ENCODE data around the gene FPR3. TPM values are rescaled to one million over a fixed set of nuclear protein-coding genes. Genes with fewer than 3 reads are reported as not detected.
A peak's percentile ranks its signal among the peaks of the same experiment; 100 is the strongest.

The FPR3 gene
- total RNA-seq, 1 experiment from 2014 or later = not detected

DNA sequence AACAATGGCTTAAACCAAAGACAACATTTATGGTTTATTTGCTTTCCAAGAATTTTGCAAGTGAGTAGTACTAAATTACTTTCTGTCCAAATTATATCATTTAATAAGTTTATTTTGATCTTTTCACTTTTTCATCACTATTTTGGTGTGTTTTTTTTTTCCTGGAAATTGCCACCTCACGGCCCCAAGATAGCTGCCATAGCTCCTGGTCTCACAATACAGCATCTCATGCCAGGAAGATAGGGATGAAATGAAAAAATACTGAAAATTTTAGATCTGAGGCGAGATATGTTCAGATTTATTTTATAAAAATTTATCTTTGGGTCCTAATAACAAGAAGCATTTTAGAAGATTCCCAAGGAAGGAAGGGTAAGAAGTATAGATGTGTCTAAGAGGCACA is 6.9 kb upstream of the FPR3 start:
- Histone ChIP-seq H2AFZ (no peak overlapping the region), H3K27ac (no peak overlapping the region), H3K36me3 (ENCODE audit: low read depth) (no peaks in the 10 kb centered on the region), H3K79me2 (ENCODE audit: low read depth) (no peaks in the 10 kb centered on the region), H3K4me2 (no peak overlapping the region), H3K27me3 (ENCODE audit: insufficient read depth, low read depth) (peaks cover 21% of the 10 kb centered on the region), H3K4me1 (replicated peaks; ENCODE audit: insufficient read depth) (no peaks in the 10 kb centered on the region), H3F3A (ENCODE audit: insufficient read depth, low read depth) (no peaks in the 10 kb centered on the region), H3K4me3 (no peak overlapping the region), H3K9me3 (ENCODE audit: insufficient read depth, low read depth) (no peaks in the 10 kb centered on the region), H3K9me2 (ENCODE audit: insufficient read depth) (no peaks in the 10 kb centered on the region), H4K20me1 (ENCODE audit: insufficient read depth) (no peaks in the 10 kb centered on the region; the same call in 1 of the 2 replicates)
- BruUV-seq (replicated peaks) = no TSS peak
- ChIA-PET CTCF (no interaction called here), POLR2A (ENCODE audit: unreplicated experiment) (no interaction called here)
- no peak for TF ChIP-seq EZH2 (IDR thresholded peaks at IDR 0.05; ENCODE audit: low read depth)
- TF ChIP-seq, protein P1, sequence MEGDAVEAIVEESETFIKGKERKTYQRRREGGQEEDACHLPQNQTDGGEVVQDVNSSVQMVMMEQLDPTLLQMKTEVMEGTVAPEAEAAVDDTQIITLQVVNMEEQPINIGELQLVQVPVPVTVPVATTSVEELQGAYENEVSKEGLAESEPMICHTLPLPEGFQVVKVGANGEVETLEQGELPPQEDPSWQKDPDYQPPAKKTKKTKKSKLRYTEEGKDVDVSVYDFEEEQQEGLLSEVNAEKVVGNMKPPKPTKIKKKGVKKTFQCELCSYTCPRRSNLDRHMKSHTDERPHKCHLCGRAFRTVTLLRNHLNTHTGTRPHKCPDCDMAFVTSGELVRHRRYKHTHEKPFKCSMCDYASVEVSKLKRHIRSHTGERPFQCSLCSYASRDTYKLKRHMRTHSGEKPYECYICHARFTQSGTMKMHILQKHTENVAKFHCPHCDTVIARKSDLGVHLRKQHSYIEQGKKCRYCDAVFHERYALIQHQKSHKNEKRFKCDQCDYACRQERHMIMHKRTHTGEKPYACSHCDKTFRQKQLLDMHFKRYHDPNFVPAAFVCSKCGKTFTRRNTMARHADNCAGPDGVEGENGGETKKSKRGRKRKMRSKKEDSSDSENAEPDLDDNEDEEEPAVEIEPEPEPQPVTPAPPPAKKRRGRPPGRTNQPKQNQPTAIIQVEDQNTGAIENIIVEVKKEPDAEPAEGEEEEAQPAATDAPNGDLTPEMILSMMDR (conservative IDR thresholded peaks at IDR 0.05) = no peak
- intact Hi-C loops (cut with micrococcal nuclease; ENCODE audit: unreplicated experiment) = no loop called here
- DNase-seq = no peak

DNA sequence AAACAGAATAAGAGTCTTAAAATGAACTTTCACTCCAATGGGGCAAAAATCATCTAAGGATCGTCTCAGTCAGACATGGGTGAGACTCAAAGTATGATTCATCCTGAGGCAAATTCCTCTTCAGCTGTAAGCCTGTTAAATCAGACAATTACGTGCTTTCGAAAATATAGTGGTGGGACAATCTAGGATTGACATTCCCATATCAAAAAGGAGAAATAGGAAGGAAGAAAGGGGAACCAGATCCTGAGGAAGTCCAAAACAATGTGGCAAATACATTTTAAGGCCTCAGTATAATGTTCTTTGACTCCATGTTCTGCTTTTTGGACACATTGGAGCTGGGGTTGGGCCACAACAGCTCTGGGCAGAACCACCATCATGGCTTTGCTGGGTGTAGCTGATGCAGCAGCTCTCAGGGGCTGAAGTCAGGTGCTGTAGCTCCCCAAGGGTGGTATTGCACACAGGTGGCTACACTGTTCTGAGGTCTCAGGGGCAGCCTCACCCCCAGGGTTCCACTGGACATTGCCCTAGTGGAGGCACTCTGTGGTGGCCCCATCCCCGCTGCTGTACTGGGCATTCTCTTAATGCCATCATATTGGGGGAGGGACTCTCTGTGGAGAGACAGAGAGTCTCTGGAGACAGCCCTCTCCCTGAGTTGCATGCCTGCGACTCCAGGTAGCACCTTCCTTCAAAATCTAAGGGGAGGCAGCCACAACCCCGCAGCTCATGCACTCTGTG is 5.7 kb upstream of the FPR3 start:
- Histone ChIP-seq H3K79me2 (ENCODE audit: low read depth) (no peaks in the 10 kb centered on the region), H2AFZ (no peak overlapping the region), H3K9me3 (ENCODE audit: insufficient read depth, low read depth) (no peaks in the 10 kb centered on the region), H3K27me3 (ENCODE audit: insufficient read depth, low read depth) (peaks cover 19% of the 10 kb centered on the region), H3K9me2 (ENCODE audit: insufficient read depth) (no peaks in the 10 kb centered on the region), H3K36me3 (ENCODE audit: low read depth) (no peaks in the 10 kb centered on the region), H3K27ac (no peak overlapping the region), H3K4me2 (no peak overlapping the region), H3K4me1 (replicated peaks; ENCODE audit: insufficient read depth) (no peaks in the 10 kb centered on the region), H3K4me3 (no peak overlapping the region), H4K20me1 (ENCODE audit: insufficient read depth) (no peaks in the 10 kb centered on the region; the same call in 1 of the 2 replicates), H3F3A (ENCODE audit: insufficient read depth, low read depth) (no peaks in the 10 kb centered on the region)
- POLR2A ChIA-PET (ENCODE audit: unreplicated experiment) = no interaction called here
- TF ChIP-seq, protein P1 (conservative IDR thresholded peaks at IDR 0.05) = no peak
- no peak for TF ChIP-seq EZH2 (IDR thresholded peaks at IDR 0.05; ENCODE audit: low read depth)
- intact Hi-C loops (cut with micrococcal nuclease; ENCODE audit: unreplicated experiment) = no loop called here
- peak in 1 of 2 experiments; percentile 45 for DNase-seq
- CTCF ChIA-PET = no interaction called here
- BruUV-seq (replicated peaks) = no TSS peak

GRCh38 chr19:51792932-51793331 is 2.0 kb upstream of the FPR3 start:
- intact Hi-C loops (cut with micrococcal nuclease; ENCODE audit: unreplicated experiment) = no loop called here
- no peak overlapping the region for H3K4me2 ChIP-seq
- CTCF ChIA-PET = interaction anchor here (0.6 kb wide), 1 partner anchor 372 kb away, joined by 10 read pairs; no protein-coding TSS in a partner anchor
- DNase-seq = no peak
- POLR2A ChIA-PET (ENCODE audit: unreplicated experiment) = no interaction called here
- TF ChIP-seq, protein P1 (conservative IDR thresholded peaks at IDR 0.05) = no peak
- no peak for TF ChIP-seq EZH2 (IDR thresholded peaks at IDR 0.05; ENCODE audit: low read depth)
- H3K4me3 ChIP-seq = no peak overlapping the region
- no peaks in the 10 kb centered on the region for H3K9me2 ChIP-seq (ENCODE audit: insufficient read depth)
- no peaks in the 10 kb centered on the region for H3K79me2 ChIP-seq (ENCODE audit: low read depth)
- H3F3A ChIP-seq (ENCODE audit: insufficient read depth, low read depth) = no peaks in the 10 kb centered on the region
- H2AFZ ChIP-seq = no peak overlapping the region
- H3K4me1 ChIP-seq (replicated peaks; ENCODE audit: insufficient read depth) = no peaks in the 10 kb centered on the region
- H3K36me3 ChIP-seq (ENCODE audit: low read depth) = no peaks in the 10 kb centered on the region
- H3K27me3 ChIP-seq (ENCODE audit: insufficient read depth, low read depth) = peaks cover 15% of the 10 kb centered on the region; the same call in 1 of the 2 replicates
- no peaks in the 10 kb centered on the region for H4K20me1 ChIP-seq (ENCODE audit: insufficient read depth)
- no TSS peak for BruUV-seq (replicated peaks)
- no peaks in the 10 kb centered on the region for H3K9me3 ChIP-seq (ENCODE audit: insufficient read depth, low read depth)
- no peak overlapping the region for H3K27ac ChIP-seq

All from PC-9 (cell line).